Nephron progenitor cell (in vitro differentiated cells): ENCODE data around the gene PDGFRB.
A peak's percentile ranks its signal among the peaks of the same experiment; 100 is the strongest.

ENCODE experiments used
- DNase-seq: peaks from one replicate; pipeline ENCODE4 v3.0.0; 2021
- H3K27ac Mint-ChIP-seq: 2 replicates; pipeline ENCODE4 v1.8.0; 2021; ENCODE audit warnings: mild to moderate bottlenecking, moderate library complexity, mixed read lengths
- H3K27me3 Mint-ChIP-seq: 2 replicates; pipeline ENCODE4 v1.8.0; 2021; ENCODE audit warnings: mild to moderate bottlenecking, low read depth, mixed read lengths; ENCODE audit not compliant: poor library complexity
- H3K36me3 Mint-ChIP-seq: 2 replicates; pipeline ENCODE4 v1.8.0; 2021; ENCODE audit warnings: low read depth, mixed read lengths
- H3K4me1 Mint-ChIP-seq: 2 replicates; pipeline ENCODE4 v1.8.0; 2021; ENCODE audit warnings: mixed read lengths
- H3K4me3 Mint-ChIP-seq: 2 replicates; pipeline ENCODE4 v1.8.0; 2021; ENCODE audit warnings: mild to moderate bottlenecking, moderate library complexity, mixed read lengths
- H3K9me3 Mint-ChIP-seq: 2 replicates; pipeline ENCODE4 v1.8.0; 2021; ENCODE audit warnings: mild to moderate bottlenecking, moderate library complexity, mixed read lengths
- TF ChIP-seq, protein P1 (sequence below): fragments of 200-600 bp; sonication (generic); IDR thresholded peaks from 2 replicates; pipeline ENCODE4 v1.5.0; 2021; ENCODE audit warnings: antibody characterized with exemption

PDGFRB gene

DNA sequence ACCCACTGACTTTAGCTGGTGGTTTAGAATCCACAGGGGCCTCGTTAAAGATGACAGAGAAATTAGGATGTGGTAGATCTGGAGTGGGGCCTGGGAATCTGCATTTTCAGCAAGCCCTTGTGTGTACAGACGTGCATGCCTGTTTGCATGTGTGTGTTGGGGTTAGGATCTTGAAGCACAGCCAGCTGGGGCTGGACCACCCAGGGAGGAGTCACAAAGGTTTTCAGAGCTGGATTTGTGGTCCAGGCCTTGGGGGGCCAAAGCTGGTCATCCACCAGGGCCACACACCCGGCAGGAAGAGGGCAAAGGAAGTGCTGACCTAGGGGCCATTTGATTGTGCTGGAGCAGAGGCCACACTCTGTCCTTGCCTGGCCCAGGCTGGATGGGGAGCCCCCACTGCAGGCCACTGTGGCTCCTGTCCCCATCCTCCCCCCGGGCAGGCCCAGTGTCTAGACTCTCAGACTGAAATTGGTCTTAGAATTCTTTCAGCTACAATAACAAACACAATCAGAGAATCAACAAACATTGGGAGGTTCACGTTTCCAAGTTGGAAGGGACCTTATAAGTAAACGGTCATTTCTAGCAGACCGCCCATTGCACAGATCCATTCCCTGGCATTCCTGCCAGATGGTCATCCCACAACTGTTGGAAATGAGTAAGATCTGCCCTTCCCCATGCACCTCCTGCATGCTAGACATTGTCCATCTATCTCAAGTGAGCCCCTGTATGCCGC is 21.3 kb upstream of the PDGFRB start:
- H3K27me3 Mint-ChIP-seq: peaks cover 2% of the 10 kb centered on the region
- TF ChIP-seq, protein P1, sequence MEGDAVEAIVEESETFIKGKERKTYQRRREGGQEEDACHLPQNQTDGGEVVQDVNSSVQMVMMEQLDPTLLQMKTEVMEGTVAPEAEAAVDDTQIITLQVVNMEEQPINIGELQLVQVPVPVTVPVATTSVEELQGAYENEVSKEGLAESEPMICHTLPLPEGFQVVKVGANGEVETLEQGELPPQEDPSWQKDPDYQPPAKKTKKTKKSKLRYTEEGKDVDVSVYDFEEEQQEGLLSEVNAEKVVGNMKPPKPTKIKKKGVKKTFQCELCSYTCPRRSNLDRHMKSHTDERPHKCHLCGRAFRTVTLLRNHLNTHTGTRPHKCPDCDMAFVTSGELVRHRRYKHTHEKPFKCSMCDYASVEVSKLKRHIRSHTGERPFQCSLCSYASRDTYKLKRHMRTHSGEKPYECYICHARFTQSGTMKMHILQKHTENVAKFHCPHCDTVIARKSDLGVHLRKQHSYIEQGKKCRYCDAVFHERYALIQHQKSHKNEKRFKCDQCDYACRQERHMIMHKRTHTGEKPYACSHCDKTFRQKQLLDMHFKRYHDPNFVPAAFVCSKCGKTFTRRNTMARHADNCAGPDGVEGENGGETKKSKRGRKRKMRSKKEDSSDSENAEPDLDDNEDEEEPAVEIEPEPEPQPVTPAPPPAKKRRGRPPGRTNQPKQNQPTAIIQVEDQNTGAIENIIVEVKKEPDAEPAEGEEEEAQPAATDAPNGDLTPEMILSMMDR: no peak
- peaks cover 5% of the 10 kb centered on the region for H3K36me3 Mint-ChIP-seq
- no peak overlapping the region for H3K4me3 Mint-ChIP-seq
- H3K9me3 Mint-ChIP-seq: no peaks in the 10 kb centered on the region
- H3K27ac Mint-ChIP-seq: no peak overlapping the region
- DNase-seq: no peak
- peaks cover 89% of the 10 kb centered on the region for H3K4me1 Mint-ChIP-seq

GRCh38 chr5:150175536-150175935 is 19.9 kb upstream of the PDGFRB start:
- no peak overlapping the region for H3K4me3 Mint-ChIP-seq
- peak overlapping the region; percentile 77 for H3K27ac Mint-ChIP-seq
- peaks cover 5% of the 10 kb centered on the region for H3K36me3 Mint-ChIP-seq
- TF ChIP-seq, protein P1: peak; percentile 54
- DNase-seq: peak; percentile 43
- no peaks in the 10 kb centered on the region for H3K9me3 Mint-ChIP-seq
- H3K27me3 Mint-ChIP-seq: peaks cover 2% of the 10 kb centered on the region
- H3K4me1 Mint-ChIP-seq: peaks cover 77% of the 10 kb centered on the region

DNA sequence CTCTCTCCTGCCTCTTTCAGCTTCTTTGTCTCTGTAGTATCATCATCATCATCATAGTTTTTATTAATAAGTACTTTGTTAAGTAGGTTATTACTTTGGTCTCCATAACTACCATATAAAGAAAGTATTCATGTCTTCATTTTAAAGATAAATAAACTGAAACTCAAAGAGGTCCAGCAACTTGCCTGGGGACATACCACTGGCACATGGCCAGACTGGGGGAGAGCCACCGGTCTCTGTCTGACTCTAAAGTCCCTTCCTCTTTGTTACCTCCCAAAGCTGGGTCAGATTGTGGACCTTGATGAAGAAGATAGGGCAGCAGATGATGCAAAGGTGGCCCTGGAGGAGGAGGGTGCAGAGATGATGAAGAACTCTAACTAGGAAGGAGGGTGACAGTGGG is 19.4 kb upstream of the PDGFRB start:
- Mint-ChIP-seq H3K4me1 (peaks cover 75% of the 10 kb centered on the region), H3K4me3 (no peak overlapping the region), H3K27me3 (peaks cover 2% of the 10 kb centered on the region), H3K36me3 (peaks cover 5% of the 10 kb centered on the region), H3K27ac (no peak overlapping the region), H3K9me3 (no peaks in the 10 kb centered on the region)
- DNase-seq: no peak
- TF ChIP-seq, protein P1: no peak

DNA sequence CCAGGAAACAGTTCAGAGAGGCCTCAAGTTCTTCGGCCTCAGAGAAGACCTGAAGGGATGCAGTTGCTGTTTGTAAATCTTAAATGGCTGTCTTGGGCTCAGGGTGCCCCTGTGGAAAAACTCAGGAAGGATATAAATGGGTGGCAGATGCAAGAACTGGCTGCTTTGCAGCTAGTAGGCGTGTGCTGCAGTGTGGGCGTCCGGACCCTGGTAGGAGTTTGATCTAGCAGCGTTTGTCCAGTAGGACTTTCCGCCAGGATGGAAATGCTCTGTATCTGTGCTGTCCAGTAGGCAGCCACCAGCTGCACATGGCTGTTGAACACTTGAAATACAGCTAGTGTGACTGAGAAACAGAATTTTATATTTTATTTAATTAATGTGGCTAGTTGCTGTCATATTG is 18.6 kb upstream of the PDGFRB start:
- peaks cover 69% of the 10 kb centered on the region for H3K4me1 Mint-ChIP-seq
- H3K36me3 Mint-ChIP-seq: peaks cover 5% of the 10 kb centered on the region
- no peak overlapping the region for H3K4me3 Mint-ChIP-seq
- no peaks in the 10 kb centered on the region for H3K9me3 Mint-ChIP-seq
- H3K27ac Mint-ChIP-seq: peak overlapping the region; percentile 58
- H3K27me3 Mint-ChIP-seq: peaks cover 5% of the 10 kb centered on the region
- DNase-seq: no peak
- TF ChIP-seq, protein P1: no peak

DNA sequence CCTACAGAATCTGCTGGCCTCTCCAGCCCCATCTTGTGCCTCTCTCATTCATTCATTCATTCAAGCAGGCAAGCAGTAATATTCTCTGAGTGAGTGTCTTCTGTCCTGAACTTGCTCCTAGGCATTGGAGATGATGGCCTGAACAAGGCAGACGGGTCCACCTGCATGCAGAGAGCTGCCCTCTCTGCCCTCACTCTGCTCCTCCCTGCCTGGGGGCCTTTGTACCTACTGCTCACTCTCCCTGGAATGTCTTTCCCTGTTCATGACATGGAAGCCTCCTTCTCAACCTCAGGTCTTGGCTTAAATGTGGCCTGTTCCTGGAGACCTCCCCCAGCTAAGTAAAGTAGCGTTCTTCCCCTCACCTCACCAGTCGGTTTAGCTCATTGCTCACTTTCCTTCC is 17.5 kb upstream of the PDGFRB start:
- TF ChIP-seq, protein P1: no peak
- no peaks in the 10 kb centered on the region for H3K36me3 Mint-ChIP-seq
- H3K27me3 Mint-ChIP-seq: peaks cover 5% of the 10 kb centered on the region
- no peak overlapping the region for H3K4me3 Mint-ChIP-seq
- no peak overlapping the region for H3K27ac Mint-ChIP-seq
- H3K9me3 Mint-ChIP-seq: no peaks in the 10 kb centered on the region
- H3K4me1 Mint-ChIP-seq: peaks cover 72% of the 10 kb centered on the region
- no peak for DNase-seq

DNA sequence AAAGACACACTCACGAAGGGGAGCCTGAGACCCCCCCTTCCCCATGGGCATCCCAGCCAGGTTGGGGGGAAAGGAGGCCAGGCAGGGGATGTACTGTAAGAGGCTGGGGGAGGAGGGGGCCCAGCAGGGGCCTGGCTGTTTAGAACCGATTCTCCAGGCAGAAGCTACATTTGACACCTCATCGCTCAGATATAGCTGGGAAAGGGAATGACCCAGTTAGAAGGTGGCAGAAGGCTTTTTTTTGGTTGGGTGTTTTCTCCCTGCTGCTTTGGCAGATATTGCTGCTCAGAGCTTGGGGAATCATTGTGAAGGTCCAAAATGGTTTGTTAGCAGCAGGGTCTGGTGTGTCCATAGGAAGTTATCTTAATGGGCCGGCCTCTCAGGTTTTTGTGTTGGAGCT is 16.9 kb upstream of the PDGFRB start:
- H3K27ac Mint-ChIP-seq: no peak overlapping the region
- TF ChIP-seq, protein P1: no peak
- DNase-seq: no peak
- no peak overlapping the region for H3K4me3 Mint-ChIP-seq
- H3K36me3 Mint-ChIP-seq: no peaks in the 10 kb centered on the region
- no peaks in the 10 kb centered on the region for H3K9me3 Mint-ChIP-seq
- H3K27me3 Mint-ChIP-seq: peaks cover 5% of the 10 kb centered on the region
- peaks cover 74% of the 10 kb centered on the region for H3K4me1 Mint-ChIP-seq
